Measurements from ENCODE around the gene VGLL1. TPM values are rescaled to one million over a fixed set of nuclear protein-coding genes. Genes with fewer than 3 reads are reported as not detected.

VGLL1 gene
- total RNA-seq, 1 experiment from 2014 or later: not detected

DNA sequence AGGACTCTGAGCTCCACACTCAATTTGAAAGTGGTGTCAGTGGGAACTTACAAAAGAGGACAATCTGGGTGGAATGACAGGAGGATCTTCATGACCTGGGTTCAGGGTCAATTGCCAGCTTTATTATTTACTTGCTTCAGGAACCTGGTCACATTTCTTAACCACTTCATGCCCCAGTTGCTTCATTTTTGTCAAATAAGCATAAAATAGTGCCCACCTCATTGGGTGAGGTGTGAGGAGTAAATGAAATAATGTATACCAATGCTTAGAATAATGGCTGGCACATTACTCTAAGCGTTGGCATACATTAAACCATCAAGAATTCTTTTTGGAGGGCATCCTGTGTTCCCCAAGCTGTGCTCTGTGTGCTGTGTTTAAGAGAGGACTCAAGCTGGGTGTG, 19.4 kb downstream of the VGLL1 start:
- DNase-seq (ENCODE audit: low read depth): no peak

DNA sequence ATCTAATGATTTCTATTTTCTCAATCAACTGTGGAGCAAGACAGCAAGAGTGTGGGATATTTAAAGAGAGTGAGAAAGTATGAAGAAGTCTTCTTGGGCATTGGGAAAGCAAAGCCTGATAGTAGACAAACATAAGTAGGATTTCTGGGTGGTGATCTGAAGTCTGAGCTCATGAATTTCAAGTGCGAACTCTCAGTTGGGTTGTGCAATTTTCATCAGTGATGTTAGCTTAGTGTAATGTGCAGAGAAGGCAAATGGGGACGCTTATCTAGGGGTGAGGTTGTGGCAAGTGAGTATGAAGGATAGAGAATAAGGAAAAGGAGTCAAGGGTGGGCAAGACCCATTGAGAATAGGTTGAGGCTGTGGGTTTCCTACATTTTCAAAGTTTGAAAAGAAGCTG, 23.7 kb downstream of the VGLL1 start:
- no peak for DNase-seq (ENCODE audit: low read depth)

DNA sequence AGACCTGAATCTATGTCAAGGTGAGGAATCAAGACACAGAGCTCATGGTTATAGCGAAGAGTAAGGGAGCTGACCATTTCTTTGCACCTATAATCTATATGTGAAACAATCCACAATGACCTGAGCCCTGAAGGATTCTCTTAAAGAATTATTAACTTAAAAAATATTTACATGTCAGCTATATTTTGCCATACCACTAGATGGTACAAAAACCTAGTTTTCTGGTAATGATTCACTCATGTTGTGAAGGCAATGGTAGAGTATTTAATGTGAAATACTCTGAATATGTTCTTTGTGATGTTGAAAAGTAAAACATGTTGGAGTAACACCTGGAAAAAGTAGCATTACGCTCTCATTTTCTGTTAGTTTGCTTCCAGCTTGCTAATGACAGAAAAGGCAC, 40.0 kb downstream of the VGLL1 start:
- no peak for DNase-seq (ENCODE audit: low read depth)

DNA sequence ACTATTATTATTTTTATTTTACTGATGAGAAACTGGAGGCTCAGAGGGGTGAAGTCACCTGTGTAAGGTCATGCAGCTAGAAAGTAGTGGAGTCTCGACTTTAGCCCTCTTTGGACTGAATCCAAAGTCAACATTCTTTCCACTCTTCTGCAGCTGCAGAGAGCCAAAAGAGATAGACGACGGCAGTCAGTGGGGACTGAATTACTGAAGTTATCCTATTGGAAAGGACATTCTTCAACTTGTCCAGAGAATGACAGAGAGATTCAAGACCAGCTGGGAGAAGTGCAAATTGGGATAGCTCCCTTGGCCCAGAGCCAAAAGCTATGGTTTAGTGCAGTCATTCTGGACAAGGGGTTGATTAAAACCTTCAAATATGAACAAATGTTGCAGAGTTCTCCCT, 42.5 kb downstream of the VGLL1 start:
- DNase-seq (ENCODE audit: low read depth): no peak

DNA sequence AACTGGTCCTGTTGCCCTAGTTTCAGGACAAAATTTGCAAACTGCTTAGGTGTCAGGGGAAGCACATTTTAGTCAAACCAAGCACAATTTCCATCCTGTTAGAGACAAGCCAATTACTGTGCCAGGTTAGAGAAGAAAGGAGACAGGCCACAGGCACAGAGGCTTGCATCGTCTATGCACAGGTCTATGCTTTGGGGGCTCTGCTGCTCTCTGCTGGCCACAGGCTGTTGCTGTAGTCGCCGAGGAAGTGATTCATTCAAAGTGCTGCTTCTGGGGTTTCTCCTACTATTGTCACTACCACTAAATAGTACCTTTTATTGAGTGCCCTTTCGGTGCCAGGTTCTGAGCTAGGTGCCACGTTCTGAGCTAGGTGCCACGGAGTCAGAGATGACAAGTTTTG, 45.5 kb downstream of the VGLL1 start:
- peak; percentile 49 for DNase-seq (ENCODE audit: low read depth)

DNA sequence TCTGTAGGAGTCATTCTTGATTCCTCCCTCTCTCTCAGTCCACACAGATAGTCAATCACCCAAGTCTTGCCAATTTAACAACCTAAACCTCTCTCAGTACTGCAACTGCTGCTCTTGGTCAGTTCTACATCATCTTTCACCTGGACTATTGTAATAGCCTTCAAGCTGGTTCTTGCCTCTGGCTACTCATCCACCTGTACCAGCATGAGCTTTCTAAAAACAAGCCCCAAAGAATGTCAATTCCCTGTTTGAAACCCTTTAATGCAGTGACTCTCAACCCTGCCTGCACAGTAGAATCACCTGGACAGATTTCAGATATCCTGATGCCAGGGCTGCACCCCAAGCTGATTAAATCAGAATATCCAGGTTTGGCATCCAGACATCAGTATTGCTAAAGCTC, 48.3 kb downstream of the VGLL1 start:
- DNase-seq (ENCODE audit: low read depth): no peak

- DNase-seq (ENCODE audit: low read depth): no peak
These were observed 50.6 kb downstream of the VGLL1 start for GRCh38 chrX:136582624-136583023.

DNA sequence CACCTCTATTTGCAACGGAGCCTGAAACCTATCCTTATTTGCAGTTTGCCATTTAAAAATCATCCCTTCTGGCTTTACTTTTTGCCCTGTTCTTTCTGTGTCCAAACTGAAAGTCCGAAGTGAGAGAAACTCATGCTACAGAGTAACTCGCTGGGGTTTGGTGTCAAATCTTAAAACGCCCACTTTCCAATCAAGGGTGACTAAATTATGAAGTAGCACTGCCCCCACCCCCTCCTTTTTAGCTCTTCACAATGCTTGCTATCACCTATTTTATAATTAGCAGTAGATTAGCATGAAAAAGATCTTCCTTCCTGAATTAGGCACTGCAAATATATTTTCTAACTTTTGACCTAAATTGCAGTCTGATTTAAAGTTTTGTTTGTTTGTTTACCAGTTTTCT, 52.5 kb downstream of the VGLL1 start:
- no peak for DNase-seq (ENCODE audit: low read depth)

- no peak for DNase-seq (ENCODE audit: low read depth)
These were observed 53.2 kb downstream of the VGLL1 start for GRCh38 chrX:136585262-136585661.

GRCh38 chrX:136585960-136586359, 53.9 kb downstream of the VGLL1 start:
- DNase-seq (ENCODE audit: low read depth): no peak

DNA sequence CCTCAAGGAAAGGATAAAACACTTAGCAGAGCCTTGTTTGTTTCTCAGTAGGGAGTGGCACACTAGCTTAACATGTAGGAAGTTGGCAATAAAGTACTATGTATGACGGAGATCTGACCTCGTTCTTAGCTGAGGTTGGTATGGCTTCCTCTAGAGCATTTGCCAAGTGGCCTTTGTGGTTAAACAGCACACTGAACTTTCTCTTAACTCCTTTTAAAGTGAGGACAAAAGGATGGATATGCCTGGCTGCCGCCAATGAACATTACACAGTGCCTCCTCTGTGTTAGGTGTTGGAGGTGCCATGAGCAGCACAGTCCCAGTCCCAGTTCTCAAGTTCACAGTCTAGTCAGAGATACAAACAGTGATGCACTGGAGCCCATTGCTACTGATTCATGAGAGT, 54.4 kb downstream of the VGLL1 start:
- peak; percentile 53 for DNase-seq (ENCODE audit: low read depth)

DNA sequence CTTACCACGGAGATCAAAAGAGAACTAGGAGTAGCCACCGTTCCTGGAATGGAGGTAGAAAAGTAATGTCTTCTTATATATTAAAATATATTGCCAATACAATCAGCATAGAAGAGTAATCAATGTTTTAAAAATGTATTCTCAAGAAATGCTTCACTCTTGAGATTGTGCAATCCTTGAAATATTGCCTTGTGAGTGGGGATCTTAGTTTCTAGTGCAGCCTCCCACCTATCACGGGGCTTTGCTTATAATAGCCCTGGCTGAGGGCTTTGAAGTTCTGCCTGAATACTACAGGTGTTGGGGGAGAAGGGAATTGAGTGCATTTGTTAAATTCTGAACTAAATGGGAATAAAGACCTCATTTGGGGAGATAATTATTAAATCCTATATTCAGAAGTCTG, 55.5 kb downstream of the VGLL1 start:
- DNase-seq (ENCODE audit: low read depth): no peak

GRCh38 chrX:136588036-136588435, 56.0 kb downstream of the VGLL1 start:
- no peak for DNase-seq (ENCODE audit: low read depth)

DNA sequence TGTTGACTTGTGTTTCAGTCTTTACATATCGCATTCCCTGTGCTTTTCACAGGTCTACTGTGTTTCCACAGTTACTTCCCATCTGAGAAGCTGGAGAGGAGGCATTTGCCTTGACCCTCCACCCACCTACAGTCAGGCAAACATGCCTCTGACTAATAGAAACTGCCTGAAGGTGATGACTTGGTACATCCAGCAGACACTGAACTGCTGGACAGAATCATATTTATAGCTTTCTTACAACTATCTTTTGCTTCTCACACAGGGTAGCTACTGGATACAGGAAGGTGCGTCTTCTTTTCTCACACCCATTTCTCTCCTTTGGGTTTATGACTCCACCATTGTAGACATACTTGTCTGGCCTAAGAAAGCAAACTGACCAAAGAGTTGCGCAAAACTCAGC, 58.0 kb downstream of the VGLL1 start:
- DNase-seq (ENCODE audit: low read depth): no peak

DNA sequence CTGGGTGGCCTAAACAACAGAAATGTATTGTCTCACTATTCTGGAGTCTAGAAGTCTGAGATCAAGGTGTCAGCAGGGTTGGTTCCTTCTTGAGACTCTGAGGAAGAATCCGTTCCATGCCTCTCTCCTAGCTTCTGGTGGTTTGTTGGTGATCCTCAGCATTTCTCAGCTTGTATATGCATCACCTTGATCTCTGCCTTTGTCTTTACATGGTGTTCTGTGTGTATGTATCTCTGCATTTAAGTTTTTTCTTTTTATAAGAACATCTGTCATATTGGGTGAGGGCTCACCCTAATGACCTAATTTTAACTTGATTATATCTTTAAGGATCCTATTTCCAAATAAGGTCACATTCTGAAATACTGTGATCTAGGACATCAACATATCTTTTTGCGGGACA, 65.3 kb downstream of the VGLL1 start:
- DNase-seq (ENCODE audit: low read depth): no peak

DNA sequence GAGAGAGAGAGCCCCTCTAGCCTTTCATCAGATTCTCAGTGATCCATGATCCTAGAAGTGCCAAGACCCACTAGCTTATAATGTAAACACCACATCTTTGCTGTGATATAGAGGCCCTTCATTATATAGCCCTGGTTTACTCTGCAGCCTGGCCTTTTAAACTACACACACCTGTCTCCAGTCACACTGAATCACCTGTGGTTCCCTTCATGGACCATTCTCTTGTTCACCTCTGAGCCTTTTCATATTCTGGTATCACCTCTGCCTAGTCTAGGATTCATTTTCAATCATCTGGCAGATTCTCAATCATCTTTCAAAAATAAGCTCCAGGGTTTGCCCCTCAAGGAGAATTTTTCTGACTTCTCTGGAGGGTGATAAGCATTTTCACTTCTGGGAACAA, 65.9 kb downstream of the VGLL1 start:
- DNase-seq (ENCODE audit: low read depth): no peak

DNA sequence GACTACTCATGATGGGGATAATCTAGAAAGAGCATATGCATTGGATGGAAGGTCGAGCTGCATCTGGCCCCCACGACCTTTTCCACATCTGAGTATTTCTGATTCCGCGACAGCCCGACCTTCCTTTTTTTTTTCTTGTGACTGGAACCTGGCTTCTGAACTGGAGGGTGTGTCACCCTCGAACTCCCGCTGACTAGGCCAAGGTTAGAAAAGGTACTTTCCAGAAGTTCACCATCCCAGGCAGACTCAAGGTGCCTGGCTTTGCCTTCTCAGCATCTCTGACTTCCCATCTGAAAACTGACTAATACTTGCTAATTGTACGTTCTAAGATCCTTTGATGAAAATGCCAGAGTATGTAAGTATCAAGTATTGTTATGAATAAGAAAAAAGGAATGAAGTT, 66.6 kb downstream of the VGLL1 start:
- no peak for DNase-seq (ENCODE audit: low read depth)

DNA sequence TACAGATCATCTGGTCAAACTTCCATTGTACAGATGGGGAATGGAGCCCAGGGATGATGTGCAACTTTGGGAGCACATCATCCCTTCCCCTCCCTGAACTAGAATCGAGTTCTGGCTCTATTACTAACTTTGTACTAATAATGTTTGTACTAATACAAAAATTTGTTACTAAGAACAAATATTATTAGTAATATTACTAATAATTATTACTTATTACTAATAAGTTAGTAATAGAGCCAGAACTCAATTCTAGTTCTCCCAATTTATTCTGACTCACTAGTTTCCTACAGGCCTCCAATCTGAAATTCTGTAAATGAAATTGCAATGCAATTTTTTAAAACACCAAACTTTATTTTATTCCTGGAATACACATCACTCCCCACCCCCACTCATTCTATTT, 68.0 kb downstream of the VGLL1 start:
- no peak for DNase-seq (ENCODE audit: low read depth)

Small RNAs within 50 kb of the gene (small RNA-seq; reads per million reads assigned to genes)
- gene MIR934 (not detected), gene RF00019 (not detected), gene RNU6-320P (not detected)

Other genes starting within 250 kb of the VGLL1 start
- gene ADGRG4, start 231.3 kb upstream of the VGLL1 start, total RNA-seq (2014; rRNA removed; shearing (Covaris generic)): 0.02 TPM in 1 of 2 replicates, not detected in the other
- not detected in 2 replicates for gene BRS3, start 44.3 kb upstream of the VGLL1 start, total RNA-seq (2014; rRNA removed; shearing (Covaris generic))
- 48.6 and 61.1 TPM in 2 replicates for gene HTATSF1, start 34.6 kb upstream of the VGLL1 start, total RNA-seq (2014; rRNA removed; shearing (Covaris generic))
- gene CD40LG, start 115.9 kb downstream of the VGLL1 start, total RNA-seq (2014; rRNA removed; shearing (Covaris generic)): not detected in 2 replicates
- 3.2 and 3.5 TPM in 2 replicates for gene ARHGEF6, start 248.7 kb downstream of the VGLL1 start, total RNA-seq (2014; rRNA removed; shearing (Covaris generic))